Measurements from ENCODE around the gene CLIC4. TPM values are rescaled to one million over a fixed set of nuclear protein-coding genes. Genes with fewer than 3 reads are reported as not detected.
"Not testable (repeated sequence)": the region's sequence is repeated elsewhere in the genome, so short reads cannot be mapped to it uniquely, and the experiment has no call there.

The CLIC4 gene
- total RNA-seq, 1 donor from 2014 or later = 121 TPM

GRCh38 chr1:24801176-24801575 lies 55.9 kb downstream of the CLIC4 start:
- Mint-ChIP-seq H3K27ac (ENCODE audit: unreplicated experiment) (peak overlapping the region; percentile 67), H3K4me1 (ENCODE audit: low read depth, unreplicated experiment) (peaks cover 8% of the 10 kb centered on the region), H3K4me3 (ENCODE audit: unreplicated experiment) (peak overlapping the region; percentile 56), H3K27me3 (ENCODE audit: unreplicated experiment) (peaks cover 3% of the 10 kb centered on the region), H3K9me3 (ENCODE audit: unreplicated experiment) (no peaks in the 10 kb centered on the region), H3K36me3 (ENCODE audit: unreplicated experiment) (peaks cover 12% of the 10 kb centered on the region)
- DNase-seq = no peak
- TF ChIP-seq CTCF (IDR thresholded peaks at IDR 0.05; ENCODE audit: partially characterized antibody, unreplicated experiment) = no peak

- Mint-ChIP-seq H3K27me3 (ENCODE audit: unreplicated experiment) (peaks cover 5% of the 10 kb centered on the region), H3K36me3 (ENCODE audit: unreplicated experiment) (peaks cover 5% of the 10 kb centered on the region), H3K27ac (ENCODE audit: unreplicated experiment) (peak overlapping the region; percentile 24), H3K4me3 (ENCODE audit: unreplicated experiment) (no peak overlapping the region), H3K4me1 (ENCODE audit: low read depth, unreplicated experiment) (peaks cover 10% of the 10 kb centered on the region), H3K9me3 (ENCODE audit: unreplicated experiment) (peaks cover 2% of the 10 kb centered on the region)
- no peak for DNase-seq
- TF ChIP-seq CTCF (IDR thresholded peaks at IDR 0.05; ENCODE audit: partially characterized antibody, unreplicated experiment) = no peak
These were observed 58.0 kb downstream of the CLIC4 start for GRCh38 chr1:24803220-24803619.

- H3K27ac Mint-ChIP-seq (ENCODE audit: unreplicated experiment) = no peak overlapping the region
- no peaks in the 10 kb centered on the region for H3K36me3 Mint-ChIP-seq (ENCODE audit: unreplicated experiment)
- no peak for DNase-seq
- peaks cover 5% of the 10 kb centered on the region for H3K27me3 Mint-ChIP-seq (ENCODE audit: unreplicated experiment)
- TF ChIP-seq CTCF (IDR thresholded peaks at IDR 0.05; ENCODE audit: partially characterized antibody, unreplicated experiment) = no peak
- H3K4me3 Mint-ChIP-seq (ENCODE audit: unreplicated experiment) = no peak overlapping the region
- H3K9me3 Mint-ChIP-seq (ENCODE audit: unreplicated experiment) = peaks cover 2% of the 10 kb centered on the region
- peaks cover 10% of the 10 kb centered on the region for H3K4me1 Mint-ChIP-seq (ENCODE audit: low read depth, unreplicated experiment)
These were observed 58.8 kb downstream of the CLIC4 start for GRCh38 chr1:24803987-24804530.

GRCh38 chr1:24805534-24806301 lies 60.5 kb downstream of the CLIC4 start:
- peaks cover 5% of the 10 kb centered on the region for H3K9me3 Mint-ChIP-seq (ENCODE audit: unreplicated experiment)
- peaks cover 5% of the 10 kb centered on the region for H3K27me3 Mint-ChIP-seq (ENCODE audit: unreplicated experiment)
- no peak overlapping the region for H3K27ac Mint-ChIP-seq (ENCODE audit: unreplicated experiment)
- DNase-seq = no peak
- no peaks in the 10 kb centered on the region for H3K36me3 Mint-ChIP-seq (ENCODE audit: unreplicated experiment)
- TF ChIP-seq CTCF (IDR thresholded peaks at IDR 0.05; ENCODE audit: partially characterized antibody, unreplicated experiment) = no peak
- no peak overlapping the region for H3K4me3 Mint-ChIP-seq (ENCODE audit: unreplicated experiment)
- peaks cover 10% of the 10 kb centered on the region for H3K4me1 Mint-ChIP-seq (ENCODE audit: low read depth, unreplicated experiment)

GRCh38 chr1:24806588-24806987 lies 61.3 kb downstream of the CLIC4 start:
- H3K27ac Mint-ChIP-seq (ENCODE audit: unreplicated experiment) = no peak overlapping the region
- TF ChIP-seq CTCF (IDR thresholded peaks at IDR 0.05; ENCODE audit: partially characterized antibody, unreplicated experiment) = no peak
- H3K4me3 Mint-ChIP-seq (ENCODE audit: unreplicated experiment) = no peak overlapping the region
- peaks cover 5% of the 10 kb centered on the region for H3K4me1 Mint-ChIP-seq (ENCODE audit: low read depth, unreplicated experiment)
- H3K36me3 Mint-ChIP-seq (ENCODE audit: unreplicated experiment) = no peaks in the 10 kb centered on the region
- peaks cover 5% of the 10 kb centered on the region for H3K9me3 Mint-ChIP-seq (ENCODE audit: unreplicated experiment)
- H3K27me3 Mint-ChIP-seq (ENCODE audit: unreplicated experiment) = peaks cover 2% of the 10 kb centered on the region
- no peak for DNase-seq

GRCh38 chr1:24811494-24811893 lies 66.2 kb downstream of the CLIC4 start:
- not testable (repeated sequence) for H3K27ac Mint-ChIP-seq (ENCODE audit: unreplicated experiment); H3K9me3 Mint-ChIP-seq (ENCODE audit: unreplicated experiment); DNase-seq; H3K27me3 Mint-ChIP-seq (ENCODE audit: unreplicated experiment); H3K4me3 Mint-ChIP-seq (ENCODE audit: unreplicated experiment); H3K4me1 Mint-ChIP-seq (ENCODE audit: low read depth, unreplicated experiment)
- peaks cover 16% of the 10 kb centered on the region for H3K36me3 Mint-ChIP-seq (ENCODE audit: unreplicated experiment)

GRCh38 chr1:24820221-24820620 lies 75.0 kb downstream of the CLIC4 start:
- H3K4me3 Mint-ChIP-seq (ENCODE audit: unreplicated experiment); DNase-seq; H3K4me1 Mint-ChIP-seq (ENCODE audit: low read depth, unreplicated experiment); H3K9me3 Mint-ChIP-seq (ENCODE audit: unreplicated experiment); H3K27ac Mint-ChIP-seq (ENCODE audit: unreplicated experiment); H3K27me3 Mint-ChIP-seq (ENCODE audit: unreplicated experiment): not testable (repeated sequence)
- peaks cover 21% of the 10 kb centered on the region for H3K36me3 Mint-ChIP-seq (ENCODE audit: unreplicated experiment)

Data from glutamatergic neuron (in vitro differentiated cells).